NCI-H446 treated with DMSO at 0.1 percent for 48 hours (cell line): ENCODE measurements around the gene DOC2A.
"Not testable (repeated sequence)": the region's sequence is repeated elsewhere in the genome, so short reads cannot be mapped to it uniquely, and the experiment has no call there.

Experiments used
- DNase-seq: peaks from one replicate; lab custom pipeline; 2025; lab: John Stamatoyannopoulos, UW

Gene DOC2A

GRCh38 chr16:30027588-30028437 lies 17.0 kb upstream of the DOC2A start:
- no peak for DNase-seq

- no peak for DNase-seq
These were observed 15.6 kb upstream of the DOC2A start for GRCh38 chr16:30026449-30026848.

- no peak for DNase-seq
These were observed 14.7 kb upstream of the DOC2A start for GRCh38 chr16:30025574-30025973.

DNA sequence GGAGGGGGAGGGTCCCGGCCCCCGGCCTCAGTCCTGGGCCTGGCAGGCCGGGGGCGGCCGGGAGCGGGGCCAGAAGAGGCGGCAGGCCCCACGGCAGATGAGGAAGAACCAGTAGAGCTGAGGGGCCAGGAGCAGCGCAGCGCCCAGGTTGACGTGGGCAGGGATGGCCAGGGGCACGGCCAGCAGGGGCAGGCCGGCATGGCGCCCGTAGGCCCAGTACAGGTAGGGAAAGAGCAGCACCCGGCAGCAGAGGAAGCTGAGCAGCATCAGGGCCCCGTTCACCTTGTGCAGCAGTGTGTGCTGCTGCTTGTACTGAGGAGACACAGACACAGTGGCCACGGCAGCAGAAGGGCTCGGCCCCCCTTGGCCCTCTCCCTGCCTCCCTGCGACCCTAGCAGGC lies 14.3 kb upstream of the DOC2A start:
- no peak for DNase-seq

DNA sequence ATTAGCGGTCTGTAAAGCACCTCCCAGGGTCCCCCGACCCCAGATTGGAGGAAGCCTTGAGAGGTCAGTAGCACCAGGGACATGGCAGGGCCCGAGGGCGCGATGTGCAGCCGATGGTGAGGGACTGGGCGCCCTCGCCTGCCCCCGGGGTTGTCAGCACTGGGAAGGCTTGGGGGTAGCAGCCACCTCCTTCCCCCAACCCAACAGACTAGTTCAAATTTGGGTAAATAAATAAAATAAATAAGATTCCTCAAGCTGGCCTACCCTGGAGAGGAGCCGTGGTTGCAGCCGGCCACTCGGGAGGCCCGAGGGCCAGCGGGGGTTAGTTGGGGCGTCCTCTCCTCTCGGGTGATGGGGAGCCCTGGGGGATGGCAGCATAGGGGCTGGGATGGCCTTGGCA lies 13.6 kb upstream of the DOC2A start:
- no peak for DNase-seq

DNA sequence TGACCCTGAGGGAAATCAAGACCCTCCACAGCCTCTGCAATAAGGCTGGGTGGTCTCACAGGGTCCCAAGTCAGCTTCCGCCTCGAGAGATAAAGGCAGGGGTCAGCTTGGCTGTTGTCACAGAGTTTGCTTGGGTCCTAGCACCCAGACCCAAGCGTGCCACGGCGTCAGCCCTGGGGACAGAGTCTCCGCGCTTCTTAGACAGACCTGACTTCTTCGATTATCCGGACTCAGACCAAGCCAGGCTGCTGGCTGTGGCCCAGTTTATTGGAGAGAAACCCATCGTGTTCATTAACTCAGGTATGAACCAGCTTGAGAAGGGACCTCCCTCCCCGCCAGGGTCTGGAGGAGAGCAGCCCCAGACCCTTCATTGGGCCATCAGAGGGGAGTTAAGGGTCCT lies 12.8 kb upstream of the DOC2A start:
- DNase-seq: no peak

- DNase-seq: no peak
These were observed 12.1 kb upstream of the DOC2A start, which contains the start of gene C16orf92 for GRCh38 chr16:30022887-30023286. C16orf92 (plus strand) TSS chr16:30023198; CDS start chr16:30023341, 143 bp downstream.

GRCh38 chr16:30018731-30019158 lies 7.9 kb upstream of the DOC2A start:
- DNase-seq: no peak

- not testable (repeated sequence) for DNase-seq
These were observed 7.1 kb upstream of the DOC2A start for GRCh38 chr16:30017937-30018336.

GRCh38 chr16:30017277-30017656 lies 6.4 kb upstream of the DOC2A start:
- DNase-seq: no peak

- DNase-seq: no peak
These were observed 5.9 kb upstream of the DOC2A start for GRCh38 chr16:30016555-30017276.

- DNase-seq: not testable (repeated sequence)
These were observed 4.6 kb upstream of the DOC2A start for GRCh38 chr16:30015450-30015849.

- DNase-seq: not testable (repeated sequence)
These were observed 1.8 kb upstream of the DOC2A start for GRCh38 chr16:30012598-30012997.

DNA sequence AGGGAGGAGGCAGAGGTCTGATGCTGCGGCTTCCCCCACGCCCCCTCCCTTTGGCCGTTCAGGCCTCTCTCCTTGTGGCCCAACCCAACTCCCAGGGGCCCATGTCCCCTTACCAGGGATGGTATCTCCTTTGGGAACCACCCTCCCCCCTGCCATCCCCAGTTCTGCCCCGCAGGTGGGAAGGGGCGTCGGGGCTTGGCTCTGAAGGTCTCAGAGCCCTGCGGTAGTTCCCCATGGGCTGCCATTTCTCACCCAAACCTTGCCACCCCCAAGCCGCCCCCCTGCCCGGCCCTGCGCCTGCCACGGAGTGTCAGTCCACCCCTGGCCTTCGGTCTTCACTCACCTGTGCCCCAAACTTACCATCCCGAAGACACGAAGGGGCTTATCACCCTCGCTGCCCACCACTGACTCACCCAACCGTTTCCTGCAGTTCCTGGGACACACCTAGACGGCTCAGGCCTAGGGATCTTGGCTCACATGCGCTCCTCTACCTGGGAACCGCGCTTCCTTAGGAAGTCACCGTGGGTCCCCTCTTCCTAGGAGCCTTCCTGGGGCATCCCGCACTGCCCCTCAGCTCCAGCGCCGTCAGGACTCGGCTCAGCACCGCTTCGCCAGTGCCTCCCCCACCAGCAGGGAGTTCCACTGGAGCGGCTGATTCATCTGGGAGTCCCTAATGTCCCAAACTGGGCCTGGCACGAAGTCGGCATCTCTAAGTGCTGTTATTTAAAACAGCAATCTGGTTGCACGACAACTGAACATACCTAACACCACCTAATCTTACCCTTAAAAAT lies 1.1 kb upstream of the DOC2A start:
- DNase-seq: no peak

DNA sequence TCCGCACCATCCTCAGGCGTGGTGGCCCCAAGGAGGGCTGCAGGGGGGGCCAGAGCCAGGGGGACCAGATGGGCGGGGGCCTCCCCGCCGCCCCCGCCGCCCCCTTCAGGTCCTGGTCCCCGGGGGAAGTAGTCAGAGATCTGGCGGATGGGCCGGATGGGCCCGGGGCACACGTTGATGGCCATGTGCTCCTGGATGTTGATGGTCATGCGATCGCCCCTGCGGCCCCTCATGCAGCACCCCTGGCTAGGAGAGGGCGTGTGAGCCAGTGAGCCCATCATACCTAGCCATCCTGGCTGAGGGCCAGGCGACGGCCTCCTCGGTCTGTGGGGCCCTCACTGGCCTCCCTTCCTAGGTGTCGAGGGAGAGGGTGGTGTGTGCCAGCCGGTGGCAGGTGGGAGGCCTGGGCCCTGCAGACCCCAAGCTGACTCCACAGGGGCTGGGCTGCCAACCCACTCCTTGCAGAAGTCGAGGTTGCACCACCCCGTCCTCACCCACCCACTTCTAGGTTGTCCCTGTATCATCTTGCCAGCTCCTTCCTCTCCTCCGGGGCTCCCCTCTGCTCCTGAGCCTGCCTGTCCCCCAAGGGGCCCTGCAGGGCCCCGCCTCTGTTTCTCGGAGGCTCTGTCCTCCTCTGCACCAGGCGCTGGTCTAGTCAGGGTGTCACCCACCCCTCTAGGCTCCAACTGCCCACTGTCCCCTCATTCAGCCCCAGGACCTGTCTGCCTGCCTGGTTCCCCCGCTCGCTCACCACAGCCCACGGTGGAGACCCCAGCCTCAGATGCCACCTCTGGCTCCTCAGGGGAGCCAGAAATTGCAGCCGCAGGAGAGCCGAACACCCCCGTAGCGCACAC lies 610 bp downstream of the DOC2A start:
- no peak for DNase-seq

DNA sequence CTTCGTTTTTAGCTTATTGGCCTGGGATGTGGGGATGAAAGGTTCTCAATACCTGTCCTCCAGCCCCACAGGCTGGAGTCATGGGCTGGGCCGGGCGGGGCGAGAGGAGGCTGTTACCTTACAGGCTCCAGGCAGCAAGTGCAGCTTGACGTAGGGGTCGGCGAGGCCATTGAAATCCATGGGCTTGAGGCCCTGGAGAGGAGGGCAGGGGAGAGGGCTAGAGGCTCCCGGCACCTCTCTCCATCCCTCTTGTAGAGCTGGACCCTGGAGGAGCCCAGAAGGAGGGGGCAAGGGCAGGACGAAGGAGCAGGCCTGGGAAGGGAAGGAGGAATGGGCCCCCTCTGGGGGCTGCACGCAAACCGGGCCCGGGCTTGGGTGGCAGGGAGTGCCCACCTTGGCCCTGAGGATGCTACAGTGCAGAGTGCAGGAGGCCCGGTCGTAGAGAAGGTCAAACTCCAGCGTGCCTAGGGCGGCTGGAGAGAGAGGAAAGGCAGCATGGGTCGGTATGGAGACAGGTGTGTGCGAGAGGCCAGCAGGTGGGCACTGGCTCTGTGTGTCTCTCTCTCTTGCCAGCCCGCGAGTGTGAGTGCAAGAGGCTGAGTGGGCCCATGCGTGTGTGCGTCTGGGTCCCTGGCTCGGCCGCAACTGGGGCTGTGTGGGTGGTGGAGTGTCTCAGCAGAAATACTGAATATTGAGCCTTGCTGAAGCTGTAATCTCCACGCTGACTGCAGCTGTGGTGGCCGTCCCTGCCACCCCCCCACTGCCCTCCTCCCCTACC lies 1.6 kb downstream of the DOC2A start:
- no peak for DNase-seq

GRCh38 chr16:30007378-30007895 lies 3.4 kb downstream of the DOC2A start:
- no peak for DNase-seq

DNA sequence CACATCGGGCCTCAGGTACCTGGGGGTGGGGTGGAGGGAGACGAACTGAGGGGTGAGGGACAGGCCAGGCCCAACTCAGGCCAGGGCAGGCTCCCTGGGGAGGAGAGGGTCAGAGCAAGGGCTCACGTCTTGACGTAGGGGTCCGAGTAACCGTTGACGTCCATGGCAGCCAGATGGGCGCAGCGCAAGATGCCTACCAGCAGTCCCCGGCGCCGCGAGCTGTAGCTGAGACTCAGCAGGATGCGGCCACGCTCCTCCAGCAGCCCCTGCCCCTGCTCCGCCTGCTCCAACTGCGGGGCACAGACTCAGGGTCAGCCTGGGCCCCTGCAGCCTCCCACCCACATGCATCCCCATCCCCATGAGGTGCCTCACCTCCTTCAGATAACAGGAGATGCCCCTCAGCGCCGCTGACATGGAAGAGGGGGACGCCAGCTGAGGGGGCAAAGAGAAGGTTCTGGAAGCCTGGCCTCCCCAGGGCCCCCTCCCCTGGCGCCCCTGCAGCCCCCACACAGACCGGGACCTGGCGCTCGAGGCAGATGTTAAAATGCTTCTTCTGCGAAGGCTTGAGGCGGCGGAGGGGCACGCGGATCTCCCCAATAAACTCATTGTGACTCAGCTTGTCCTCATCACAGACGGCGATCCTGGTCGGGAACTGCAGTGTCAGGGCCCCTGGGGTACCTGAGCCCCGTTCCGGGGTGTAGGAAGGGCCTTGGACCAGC lies 4.0 kb downstream of the DOC2A start:
- no peak for DNase-seq

GRCh38 chr16:30006095-30006473 lies 4.7 kb downstream of the DOC2A start:
- DNase-seq: no peak
